ENCODE measurements around the gene TACSTD2.
"Not testable (repeated sequence)": the region's sequence is repeated elsewhere in the genome, so short reads cannot be mapped to it uniquely, and the experiment has no call there.

Gene TACSTD2

DNA sequence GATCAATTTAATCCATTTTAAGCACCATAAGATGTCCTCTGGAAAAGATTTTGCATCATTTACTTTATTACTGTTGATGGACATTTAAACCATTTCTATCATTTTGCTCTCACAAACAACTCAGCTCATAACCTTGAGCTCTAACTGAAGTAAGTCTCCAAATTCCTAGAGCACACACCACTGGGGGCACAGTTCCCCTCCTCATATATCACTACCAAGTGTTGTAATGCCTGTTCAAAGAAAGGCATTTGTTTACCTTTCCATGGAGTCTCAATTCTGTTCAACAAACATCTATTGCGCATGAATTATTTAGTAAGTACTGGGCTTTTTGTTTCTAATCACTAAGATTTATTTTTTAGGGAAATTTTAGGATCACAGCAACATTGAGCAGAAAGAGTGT lies 21.7 kb downstream of the TACSTD2 start:
- no peak for DNase-seq

DNA sequence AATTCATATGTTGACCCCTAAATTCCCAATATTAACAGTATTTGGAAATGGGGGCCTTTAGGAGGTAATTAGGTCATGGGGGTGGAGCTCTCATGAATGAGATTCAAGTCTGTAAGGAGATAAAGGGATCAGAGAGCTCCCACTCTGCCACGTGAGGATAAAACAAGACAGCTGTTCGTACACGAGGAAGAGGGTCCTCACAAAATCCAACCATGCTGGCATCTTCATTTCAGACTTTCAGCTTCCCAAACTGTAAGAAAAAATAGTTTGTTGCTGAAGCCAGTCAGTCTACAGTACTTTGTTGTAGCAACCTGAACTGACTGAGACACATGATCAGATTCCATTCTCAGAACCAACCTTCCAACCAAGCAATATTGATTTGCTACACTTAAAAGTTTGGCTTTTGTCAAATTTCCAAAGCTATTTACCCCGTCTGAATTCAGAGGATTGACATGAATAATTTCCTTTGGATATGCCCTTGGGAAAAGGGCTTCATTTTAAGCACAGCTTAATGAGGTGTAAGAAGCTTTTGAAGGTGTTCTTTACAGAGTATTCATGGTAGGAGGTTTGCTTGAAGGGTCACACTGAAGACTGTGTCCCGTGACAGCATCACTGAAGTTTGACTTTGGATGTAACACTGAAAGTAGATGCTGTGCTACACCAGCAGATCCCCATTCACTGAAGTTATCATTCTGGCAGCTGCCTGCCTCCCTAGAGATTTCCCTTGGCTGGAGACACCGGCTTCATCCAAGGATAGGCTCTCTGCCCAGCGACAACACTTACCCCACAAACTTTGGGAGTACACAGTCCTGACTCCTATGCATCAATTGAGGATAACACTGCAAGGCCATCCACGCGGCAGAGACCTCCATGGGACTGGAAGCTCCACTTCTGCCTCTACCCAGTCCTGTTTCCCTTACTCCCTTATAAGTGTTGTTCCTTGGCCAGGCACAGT lies 25.6 kb downstream of the TACSTD2 start:
- no peak for DNase-seq

DNA sequence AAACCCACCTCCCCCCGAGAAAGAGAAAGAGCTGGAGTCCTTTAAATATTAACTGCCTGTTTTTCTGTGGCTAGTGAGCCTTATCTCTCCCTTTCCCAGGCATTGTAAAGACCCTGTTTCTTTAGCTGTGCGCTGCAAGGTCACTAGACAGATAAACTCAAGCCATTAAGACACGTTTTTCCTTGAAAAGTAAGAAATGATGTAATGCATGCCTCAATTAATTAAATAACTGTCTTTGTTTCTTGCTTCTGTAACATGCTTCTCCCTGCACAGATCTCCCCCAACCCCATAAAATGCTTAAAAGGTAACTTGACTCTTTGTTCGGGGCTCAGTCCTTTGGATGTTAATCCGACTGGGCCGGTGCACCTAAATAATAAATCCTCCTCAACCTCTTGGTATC lies 27.8 kb downstream of the TACSTD2 start:
- peak; percentile 82 for DNase-seq

DNA sequence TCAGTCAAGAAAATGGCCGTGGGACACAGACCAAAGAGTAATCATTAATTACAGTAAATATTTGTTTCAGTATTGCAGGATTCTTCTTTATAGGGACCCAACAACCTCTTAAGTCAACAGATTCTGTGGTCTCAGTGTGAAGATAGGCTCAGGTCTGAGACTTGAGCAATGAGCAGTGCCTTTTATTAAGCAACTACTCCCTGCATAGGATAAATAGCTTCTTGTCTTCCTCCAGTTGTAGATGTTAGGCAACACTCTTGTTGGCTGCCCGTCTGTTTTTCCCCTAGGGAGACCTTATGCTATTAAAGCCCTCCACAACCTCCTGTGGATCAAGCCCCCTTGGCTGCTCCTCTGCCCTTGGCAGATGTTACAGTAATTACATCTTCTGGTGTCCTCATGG lies 28.7 kb downstream of the TACSTD2 start:
- DNase-seq, result peak; percentile 57

DNA sequence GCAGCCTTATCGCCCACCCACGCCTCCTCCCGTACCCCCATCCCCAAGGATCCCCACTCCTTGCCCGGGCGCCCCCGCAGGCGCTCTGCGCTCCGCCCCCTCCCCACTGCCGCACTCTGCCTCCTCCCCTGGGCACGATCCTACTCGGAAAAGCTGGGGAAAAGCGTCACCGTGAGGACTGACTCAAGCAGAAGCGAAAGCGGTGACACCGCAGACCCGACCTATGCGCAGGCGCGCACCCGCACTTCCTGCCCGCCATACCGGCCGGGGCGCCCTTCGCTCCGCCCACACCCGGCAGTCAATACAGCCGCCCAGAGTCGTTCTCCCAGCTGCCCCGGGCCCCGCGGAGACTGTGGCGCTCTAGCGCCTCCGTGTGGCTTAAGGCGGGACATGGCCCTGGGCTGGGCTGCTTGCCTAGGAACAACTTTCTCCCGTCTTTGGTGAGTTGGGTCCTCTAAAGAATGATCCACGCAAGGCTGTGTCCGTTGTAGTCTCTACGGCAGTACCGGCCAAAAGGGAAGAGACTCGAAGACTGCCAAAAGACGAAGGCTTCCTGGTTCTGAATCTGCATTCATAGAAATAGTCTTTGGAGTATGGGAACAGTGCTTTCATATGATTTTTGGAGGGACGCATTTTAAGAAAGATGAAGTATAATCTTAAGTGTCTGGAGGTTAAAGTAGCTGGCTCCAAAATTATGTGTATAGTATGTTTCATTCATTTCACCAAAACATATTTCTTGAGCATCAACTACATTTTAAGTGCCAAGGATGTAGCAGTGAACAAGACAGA lies 30.3 kb downstream of the TACSTD2 start, which contains the start of gene OMA1:
OMA1 (minus strand) TSS at position 207 of the 789 bp plus-strand sequence. CDS start 7,432 bp downstream, outside the sequence.
- DNase-seq, result peak; percentile 97

DNA sequence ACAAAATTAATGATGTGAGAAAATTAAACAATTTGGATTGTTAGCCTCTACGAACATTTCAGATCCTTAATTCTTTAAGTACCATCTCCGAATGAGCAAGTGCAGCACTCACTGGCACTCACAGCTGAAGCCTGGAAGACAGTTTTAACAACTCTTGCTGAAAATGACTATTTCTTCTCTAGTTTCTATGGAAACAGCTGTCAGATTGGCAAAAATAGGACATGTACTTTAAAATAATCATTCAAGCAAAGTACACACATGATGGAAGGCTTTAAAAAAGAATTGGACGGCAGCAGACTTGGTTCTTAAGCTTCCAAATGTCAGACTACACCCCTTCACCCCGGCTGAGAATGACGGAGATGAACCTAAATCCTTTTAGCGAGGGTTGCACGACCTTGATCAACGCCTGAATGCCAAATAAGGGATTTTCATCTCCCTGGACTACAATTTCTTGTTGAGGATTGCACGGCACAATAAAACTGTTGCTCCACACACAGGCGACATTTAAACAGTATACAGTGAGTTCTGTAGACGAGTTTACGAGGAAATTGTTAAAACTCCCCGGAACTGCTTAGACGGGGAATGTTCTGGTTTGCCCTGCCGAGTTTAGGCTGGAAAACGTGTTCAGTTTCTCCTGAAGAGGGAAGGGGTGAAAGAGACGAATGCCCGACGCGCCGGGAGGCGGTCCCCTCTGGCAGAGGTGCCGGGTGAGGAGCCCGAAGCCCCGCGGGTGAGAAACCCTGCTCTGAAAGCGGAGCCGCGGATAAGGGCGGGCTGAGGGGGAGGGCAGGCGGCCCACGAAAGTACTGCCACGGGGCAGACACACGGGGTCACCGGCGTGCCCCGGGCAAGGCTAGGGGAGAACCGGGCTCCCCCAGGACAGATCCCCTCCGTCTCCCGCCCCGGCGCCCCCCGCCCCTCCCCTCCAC lies 31.2 kb downstream of the TACSTD2 start:
- DNase-seq, result peak; percentile 83

DNA sequence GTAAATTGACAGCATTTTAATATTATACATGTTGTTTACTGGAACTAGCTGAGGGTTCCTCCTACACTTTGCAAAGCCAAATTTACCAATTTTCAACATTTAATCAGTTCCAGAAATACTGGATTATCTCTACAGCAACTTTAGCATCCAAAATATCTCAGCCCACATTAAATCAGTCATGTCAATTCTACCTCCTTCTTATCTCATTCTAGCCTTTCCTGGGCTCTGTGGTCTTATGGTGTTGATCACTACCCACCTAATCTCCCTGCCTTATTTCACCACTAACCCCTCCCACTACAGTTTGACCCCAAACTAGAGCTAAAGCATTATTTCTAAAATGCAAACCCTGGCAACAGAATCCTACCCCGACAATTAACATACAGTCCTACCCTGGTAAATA lies 33.8 kb downstream of the TACSTD2 start:
- DNase-seq, result peak; percentile 54

DNA sequence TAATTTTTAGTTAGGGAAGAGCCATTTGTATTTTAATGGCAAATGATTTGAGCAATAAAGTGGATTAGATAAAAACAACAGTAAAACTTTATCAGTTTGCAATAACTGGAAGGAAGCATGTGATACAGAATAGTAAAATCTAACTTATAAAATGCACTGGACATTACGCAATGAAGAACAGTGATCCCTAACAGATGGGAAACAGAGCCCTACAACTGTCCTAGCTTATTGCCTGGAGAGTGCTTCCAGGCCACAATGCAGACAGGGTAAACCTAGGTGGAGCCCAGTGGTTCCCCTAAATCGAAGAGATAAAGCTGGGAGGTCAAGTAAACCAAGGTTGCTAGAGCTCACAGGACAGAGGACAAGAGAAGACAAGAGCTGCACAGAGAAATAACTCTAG lies 37.5 kb downstream of the TACSTD2 start:
- peak; percentile 19 for DNase-seq

DNA sequence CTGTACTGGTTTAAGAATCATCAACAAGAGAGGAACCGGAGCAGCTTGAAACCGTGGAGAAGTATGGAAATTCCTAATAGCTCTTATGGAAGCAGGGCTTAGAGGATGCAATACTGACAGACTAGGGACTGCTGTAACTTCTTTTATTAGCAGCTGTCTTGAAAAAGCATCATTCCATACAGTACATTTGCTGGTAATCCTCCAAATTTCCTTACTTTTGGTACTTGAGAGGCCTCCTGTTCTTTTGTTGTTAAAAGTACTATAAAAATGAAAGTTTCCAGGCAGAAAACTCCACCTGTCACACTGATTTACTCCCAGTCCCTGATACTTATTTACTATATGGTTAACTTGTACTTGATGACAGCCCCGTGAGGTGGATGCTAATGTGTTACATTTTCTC lies 38.2 kb downstream of the TACSTD2 start:
- DNase-seq, result no peak

DNA sequence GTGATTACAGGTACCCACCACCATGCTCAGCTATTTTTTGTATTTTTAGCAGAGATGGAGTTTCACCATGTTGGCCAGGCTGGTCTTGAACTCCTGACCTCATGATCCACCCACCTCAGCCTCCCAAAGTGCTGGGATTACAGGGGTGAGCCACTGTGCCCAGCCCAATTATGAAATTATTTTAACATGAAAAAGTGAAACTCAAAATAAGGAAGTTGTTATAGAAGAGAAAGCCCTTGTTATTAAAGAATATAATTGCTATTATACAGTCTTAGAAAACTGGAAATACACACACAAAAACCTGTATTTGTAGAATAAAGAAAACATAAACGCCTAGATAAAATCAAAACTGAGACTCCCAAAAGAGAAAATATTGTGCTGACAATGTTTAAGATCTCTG lies 45.2 kb downstream of the TACSTD2 start:
- not testable (repeated sequence) for DNase-seq

DNA sequence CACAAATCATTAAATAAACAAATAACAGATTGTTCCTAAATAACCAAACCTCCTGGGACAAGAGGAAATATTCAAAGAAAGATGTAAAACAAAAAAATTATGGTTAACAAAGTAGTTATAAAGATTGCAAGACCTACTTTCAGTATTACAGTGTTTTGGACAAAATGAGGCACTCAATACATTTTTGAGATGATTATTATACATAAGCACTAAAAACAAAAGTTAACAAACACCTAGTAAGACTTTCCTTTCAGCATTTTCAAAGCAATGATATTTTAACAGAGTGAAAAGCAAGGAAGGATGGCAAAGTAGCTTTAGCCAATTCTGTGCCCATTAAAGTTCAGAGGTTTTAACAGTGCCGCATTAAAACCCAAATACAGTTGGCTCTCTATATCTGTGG lies 47.8 kb downstream of the TACSTD2 start:
- DNase-seq, result no peak

DNA sequence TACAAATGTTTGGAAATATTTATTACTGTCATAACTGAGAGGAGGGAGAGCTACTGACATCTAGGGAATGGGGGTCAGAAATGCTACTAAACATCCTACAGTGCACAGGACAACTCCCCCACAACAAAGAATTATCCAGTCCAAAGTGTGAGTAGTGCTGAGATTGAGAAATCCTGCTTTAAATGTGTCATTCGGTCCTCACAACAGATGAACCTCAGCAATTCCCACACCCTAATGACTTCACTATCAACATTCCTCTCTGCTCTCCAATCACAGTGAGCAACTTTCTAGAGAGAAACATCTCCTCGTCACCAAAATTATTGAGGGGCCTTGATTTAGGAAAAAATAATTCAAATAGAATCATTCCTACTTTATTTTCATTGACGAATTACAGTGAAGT lies 48.5 kb downstream of the TACSTD2 start:
- no peak for DNase-seq
